Activated naive CD4-positive, alpha-beta T cell treated with Interleukin-2 at 50 U/mL for 16 hours (primary cell): ENCODE results near the gene USP33.
"Not testable (repeated sequence)": the region's sequence is repeated elsewhere in the genome, so short reads cannot be mapped to it uniquely, and the experiment has no call there.

ENCODE experiments used
- DNase-seq: peaks from one replicate; pipeline ENCODE4 v3.0.0-alpha.2; 2020

USP33 gene

GRCh38 chr1:77732090-77732489 lies 27.6 kb downstream of the USP33 start:
- DNase-seq = no peak

GRCh38 chr1:77725706-77726105 lies 33.9 kb downstream of the USP33 start:
- DNase-seq = no peak

GRCh38 chr1:77718181-77718580 lies 41.5 kb downstream of the USP33 start:
- no peak for DNase-seq

GRCh38 chr1:77716065-77716464 lies 43.6 kb downstream of the USP33 start:
- DNase-seq = no peak

- no peak for DNase-seq
These were observed 49.9 kb downstream of the USP33 start for GRCh38 chr1:77709727-77710126.

GRCh38 chr1:77706321-77706720 lies 53.3 kb downstream of the USP33 start:
- no peak for DNase-seq

- DNase-seq = no peak
These were observed 54.9 kb downstream of the USP33 start for GRCh38 chr1:77704736-77705135.

- DNase-seq = not testable (repeated sequence)
These were observed 60.0 kb downstream of the USP33 start for GRCh38 chr1:77699673-77700072.

GRCh38 chr1:77697441-77697840 lies 62.2 kb downstream of the USP33 start:
- no peak for DNase-seq

GRCh38 chr1:77688939-77689338 lies 70.7 kb downstream of the USP33 start:
- no peak for DNase-seq

GRCh38 chr1:77687519-77687906 lies 72.1 kb downstream of the USP33 start:
- peak; percentile 9 for DNase-seq

GRCh38 chr1:77686796-77687518 lies 72.7 kb downstream of the USP33 start:
- DNase-seq = no peak

- peak; percentile 93 for DNase-seq
These were observed 76.2 kb downstream of the USP33 start for GRCh38 chr1:77683160-77684148.

- peak; percentile 88 for DNase-seq
These were observed 77.0 kb downstream of the USP33 start, which contains the start of gene ZZZ3 for GRCh38 chr1:77682460-77683159. Gene ZZZ3, minus strand, starts transcription at chr1:77682658. Its CDS starts 49,304 bp downstream, at chr1:77633354.

- DNase-seq = no peak
These were observed 79.5 kb downstream of the USP33 start for GRCh38 chr1:77680173-77680572.

- DNase-seq = no peak
These were observed 80.7 kb downstream of the USP33 start for GRCh38 chr1:77678660-77679610.

- DNase-seq = not testable (repeated sequence)
These were observed 84.8 kb downstream of the USP33 start for GRCh38 chr1:77674807-77675206.

- no peak for DNase-seq
These were observed 85.8 kb downstream of the USP33 start for GRCh38 chr1:77673716-77674355.

GRCh38 chr1:77673030-77673429 lies 86.6 kb downstream of the USP33 start:
- no peak for DNase-seq

- DNase-seq = no peak
These were observed 87.3 kb downstream of the USP33 start for GRCh38 chr1:77672374-77672773.

GRCh38 chr1:77671836-77672235 lies 87.8 kb downstream of the USP33 start:
- DNase-seq = no peak
